ENCODE measurements around the gene KLRD1.

- TF ChIP-seq CTCF (IDR thresholded peaks at IDR 0.05; ENCODE audit: low read depth, low read length, poor library complexity, severe bottlenecking), result no peak
- TF ChIP-seq EZH2phosphoT487 (IDR thresholded peaks at IDR 0.05; ENCODE audit: borderline replicate concordance, low read length), result no peak
Measured at GRCh38 chr12:10310926-10311720, 3.5 kb downstream of the KLRD1 start.
